Measurements from ENCODE around the gene PFKFB3. TPM values are rescaled to one million over a fixed set of nuclear protein-coding genes. Genes with fewer than 3 reads are reported as not detected.
A peak's percentile ranks its signal among the peaks of the same experiment; 100 is the strongest.
"Not testable (repeated sequence)": the region's sequence is repeated elsewhere in the genome, so short reads cannot be mapped to it uniquely, and the experiment has no call there.

Gene PFKFB3
- total RNA-seq, 2 donors from 2014 or later = 157 to 310 TPM

DNA sequence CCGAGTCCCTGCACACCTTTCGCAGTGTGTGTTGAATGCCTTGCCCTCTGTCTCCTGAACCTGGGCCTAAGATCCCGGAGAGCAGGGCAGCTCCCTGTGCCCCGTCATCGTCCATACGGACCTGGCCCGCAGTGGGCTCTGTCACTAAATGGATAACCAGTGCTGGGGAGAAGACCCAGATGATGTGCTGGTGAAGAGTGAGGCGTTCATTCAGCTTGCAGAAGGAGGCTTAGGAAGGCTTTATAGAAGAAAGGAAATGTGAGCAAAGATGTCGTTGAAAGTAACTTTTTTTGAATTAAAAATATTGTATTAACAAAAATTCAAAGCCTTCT is 34.4 kb downstream of the PFKFB3 start:
- H3K4me1 Mint-ChIP-seq = peaks cover 22% of the 10 kb centered on the region
- no peaks in the 10 kb centered on the region for H3K27me3 Mint-ChIP-seq
- H3K36me3 Mint-ChIP-seq (ENCODE audit: low read depth) = peaks cover 88% of the 10 kb centered on the region
- ATAC-seq (replicated peaks) = no peak
- no peaks in the 10 kb centered on the region for H3K9me3 Mint-ChIP-seq
- H3K27ac Mint-ChIP-seq = peak overlapping the region; percentile 93
- H3K4me3 Mint-ChIP-seq = peak overlapping the region; percentile 11

DNA sequence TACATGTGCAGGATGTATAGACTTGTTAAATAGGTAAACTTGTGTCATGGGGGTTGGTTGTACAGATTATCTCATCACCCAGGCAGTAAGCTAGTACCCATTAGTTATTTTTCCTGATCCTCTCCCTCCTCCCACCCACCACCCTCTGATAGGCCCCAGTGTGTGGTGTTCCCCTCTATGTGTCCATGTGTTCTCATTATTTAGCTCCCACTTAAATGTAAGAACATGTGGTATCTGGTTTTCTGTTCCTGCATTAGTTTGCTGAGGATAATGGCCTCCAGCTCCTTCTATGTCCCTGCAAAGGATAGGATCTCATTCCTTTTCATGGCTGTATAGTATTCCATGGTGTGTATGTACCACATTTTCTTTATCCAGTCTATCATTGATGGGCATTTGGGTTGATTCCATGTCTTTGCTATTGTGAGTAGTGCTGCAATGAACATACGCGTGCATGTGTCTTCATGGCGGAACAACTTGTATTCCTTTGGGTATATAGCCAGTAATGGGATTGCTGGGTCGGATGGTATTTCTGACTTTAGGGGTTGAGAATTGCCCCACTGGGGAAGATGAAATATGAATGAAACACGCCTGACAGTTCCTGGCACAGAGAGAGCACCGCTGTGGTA is 36.0 kb downstream of the PFKFB3 start:
- Mint-ChIP-seq H3K4me1 (peaks cover 22% of the 10 kb centered on the region), H3K4me3 (peak overlapping the region; percentile 15), H3K27ac (peak overlapping the region; percentile 69), H3K36me3 (ENCODE audit: low read depth) (peaks cover 87% of the 10 kb centered on the region)
- H3K9me3 Mint-ChIP-seq; H3K27me3 Mint-ChIP-seq; ATAC-seq (replicated peaks): not testable (repeated sequence)

DNA sequence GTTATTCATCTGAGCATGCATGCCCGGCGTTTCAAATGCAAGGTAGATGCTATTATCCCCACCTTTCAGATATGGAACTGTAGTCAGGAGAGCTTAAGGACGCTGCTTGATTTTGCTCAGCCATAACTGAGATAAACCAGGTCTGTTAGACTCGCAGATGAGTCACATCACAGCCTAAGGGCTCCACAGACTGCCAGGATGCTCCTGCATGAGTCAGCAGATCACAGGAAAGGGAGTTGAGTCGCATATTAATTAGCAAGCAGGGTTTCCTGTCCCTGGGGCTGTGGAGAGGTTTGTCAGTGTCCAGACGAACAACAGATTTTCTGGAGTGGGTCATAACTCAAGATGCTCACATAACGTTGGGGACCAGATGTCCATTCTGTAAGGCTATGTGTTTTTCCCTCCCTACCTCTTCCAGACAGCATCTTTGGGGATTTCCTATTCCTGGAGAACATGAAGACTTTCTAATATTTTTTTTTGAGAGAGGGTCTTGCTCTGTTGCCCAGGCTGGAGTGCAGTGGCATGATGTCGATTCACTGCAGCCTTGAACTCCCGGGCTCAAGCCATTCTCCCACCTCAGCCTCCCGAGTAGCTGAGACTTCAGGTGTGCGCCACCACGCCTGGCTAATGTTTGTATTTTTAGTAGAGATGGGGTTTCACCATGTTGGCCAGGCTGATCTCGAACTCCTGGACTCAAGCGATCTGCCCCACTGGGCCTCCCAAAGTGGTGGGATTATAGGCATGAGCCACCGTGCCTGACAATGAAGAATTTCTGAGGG is 36.7 kb downstream of the PFKFB3 start:
- Mint-ChIP-seq H3K27me3 (no peaks in the 10 kb centered on the region), H3K27ac (peak overlapping the region; percentile 69), H3K9me3 (no peaks in the 10 kb centered on the region), H3K36me3 (ENCODE audit: low read depth) (peaks cover 86% of the 10 kb centered on the region), H3K4me3 (peak overlapping the region; percentile 15), H3K4me1 (peaks cover 22% of the 10 kb centered on the region)
- ATAC-seq (replicated peaks) = peak; percentile 91

DNA sequence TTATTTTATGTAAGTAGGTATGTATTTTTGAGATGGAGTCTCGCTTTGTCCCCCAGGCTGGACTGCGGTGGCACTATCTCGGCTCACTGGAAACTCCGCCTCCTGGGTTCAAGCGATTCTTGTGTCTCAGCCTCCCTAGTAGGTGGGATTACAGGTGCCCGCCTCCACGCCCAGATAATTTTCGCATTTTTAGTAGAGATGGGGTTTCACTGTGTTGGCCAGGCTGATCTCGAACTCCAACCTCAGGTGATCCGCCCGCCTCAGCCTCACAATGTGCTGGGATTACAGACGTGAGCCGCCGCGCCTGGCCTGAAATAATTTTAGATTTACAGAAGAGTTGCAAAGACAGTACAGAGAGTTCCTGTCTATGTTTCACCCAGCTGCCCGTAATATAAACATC is 37.5 kb downstream of the PFKFB3 start:
- no peak overlapping the region for H3K4me3 Mint-ChIP-seq
- H3K4me1 Mint-ChIP-seq = peaks cover 21% of the 10 kb centered on the region
- no peaks in the 10 kb centered on the region for H3K27me3 Mint-ChIP-seq
- no peak for ATAC-seq (replicated peaks)
- H3K27ac Mint-ChIP-seq = no peak overlapping the region
- peaks cover 83% of the 10 kb centered on the region for H3K36me3 Mint-ChIP-seq (ENCODE audit: low read depth)
- no peaks in the 10 kb centered on the region for H3K9me3 Mint-ChIP-seq

DNA sequence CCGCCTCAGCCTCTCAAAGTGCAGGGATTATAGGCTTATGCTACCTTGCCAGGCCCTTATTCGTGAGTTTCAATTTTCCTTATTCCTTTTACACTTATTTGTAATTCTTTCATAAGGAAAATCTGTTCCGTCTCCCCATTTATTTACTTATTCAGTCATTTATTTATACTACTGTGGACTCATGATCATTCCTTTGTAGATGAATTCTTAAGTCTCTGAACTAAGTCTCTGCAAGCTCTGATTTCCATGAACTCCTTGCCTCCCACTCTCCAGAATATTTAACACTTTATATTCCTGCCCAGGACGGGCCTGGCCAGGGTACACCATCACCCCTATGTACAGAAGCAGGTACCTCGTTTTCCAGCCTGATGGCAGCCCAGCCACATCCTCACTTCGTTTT is 39.4 kb downstream of the PFKFB3 start:
- Mint-ChIP-seq H3K4me1 (peaks cover 12% of the 10 kb centered on the region), H3K4me3 (no peak overlapping the region)
- no peak for ATAC-seq (replicated peaks)

DNA sequence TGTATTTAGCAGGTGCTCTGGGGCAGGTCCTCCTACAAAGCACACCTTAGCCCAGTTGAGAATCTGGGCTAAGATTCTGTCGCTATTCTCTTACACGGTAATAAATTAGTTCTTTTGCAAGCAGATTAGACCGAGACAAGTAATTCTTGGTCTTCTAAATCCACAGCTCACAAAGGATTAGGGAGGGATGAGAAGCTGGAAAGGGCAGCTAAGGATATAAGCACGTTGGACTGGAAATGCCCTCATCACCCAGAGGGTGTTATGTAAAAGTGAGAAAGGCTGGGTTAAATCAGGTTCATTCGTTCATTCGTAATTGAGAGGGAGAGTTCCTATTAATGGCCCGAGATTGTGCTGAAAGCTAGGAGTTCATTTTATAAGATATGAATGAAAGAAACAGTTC is 41.8 kb downstream of the PFKFB3 start:
- peak overlapping the region; percentile 49 for H3K27ac Mint-ChIP-seq
- H3K27me3 Mint-ChIP-seq = no peaks in the 10 kb centered on the region
- H3K36me3 Mint-ChIP-seq (ENCODE audit: low read depth) = peaks cover 66% of the 10 kb centered on the region
- H3K9me3 Mint-ChIP-seq = no peaks in the 10 kb centered on the region
- no peak for ATAC-seq (replicated peaks)
- no peaks in the 10 kb centered on the region for H3K4me1 Mint-ChIP-seq
- no peak overlapping the region for H3K4me3 Mint-ChIP-seq

More for the DNA sequence above, 39.4 kb downstream of the PFKFB3 start:
- no peak overlapping the region for H3K27ac Mint-ChIP-seq
- H3K9me3 Mint-ChIP-seq = no peaks in the 10 kb centered on the region
- H3K36me3 Mint-ChIP-seq (ENCODE audit: low read depth) = peaks cover 66% of the 10 kb centered on the region
- no peaks in the 10 kb centered on the region for H3K27me3 Mint-ChIP-seq

DNA sequence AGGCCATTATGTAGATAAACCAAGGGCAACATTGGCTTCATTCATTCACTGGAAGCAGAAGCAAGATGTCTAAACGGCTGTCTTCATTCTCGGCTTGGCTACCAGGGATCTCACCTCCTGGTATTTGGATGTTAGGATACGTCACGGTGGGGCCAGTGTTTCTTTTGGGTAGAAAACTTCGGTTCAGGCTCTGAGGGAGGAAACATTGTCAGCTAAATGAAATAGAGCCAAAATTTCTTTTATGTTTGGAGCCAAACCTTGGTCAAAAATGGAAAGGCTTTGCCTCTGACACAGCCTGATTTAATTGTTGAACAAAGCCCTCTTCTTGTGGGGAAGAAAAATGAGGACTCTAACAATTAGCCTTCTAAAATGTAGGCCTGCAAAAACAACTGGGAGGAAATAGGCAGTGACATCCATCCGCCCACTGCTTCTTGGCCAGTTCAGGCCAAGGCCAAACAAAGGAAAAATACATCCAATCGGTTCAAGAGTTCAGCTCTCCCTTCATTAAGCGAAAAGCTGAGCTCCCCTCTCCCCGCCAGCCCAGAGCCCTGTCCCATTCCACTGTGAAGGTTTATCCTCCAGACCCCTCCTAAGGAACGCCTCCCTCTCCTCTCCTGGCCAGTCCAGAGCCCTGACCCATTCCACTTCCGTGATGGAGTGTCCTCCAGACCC is 44.4 kb downstream of the PFKFB3 start:
- no peak overlapping the region for H3K4me3 Mint-ChIP-seq
- H3K4me1 Mint-ChIP-seq = no peaks in the 10 kb centered on the region
- peak overlapping the region; percentile 45 for H3K27ac Mint-ChIP-seq
- H3K27me3 Mint-ChIP-seq = no peaks in the 10 kb centered on the region
- no peak for ATAC-seq (replicated peaks)
- no peaks in the 10 kb centered on the region for H3K9me3 Mint-ChIP-seq
- peaks cover 40% of the 10 kb centered on the region for H3K36me3 Mint-ChIP-seq (ENCODE audit: low read depth)

DNA sequence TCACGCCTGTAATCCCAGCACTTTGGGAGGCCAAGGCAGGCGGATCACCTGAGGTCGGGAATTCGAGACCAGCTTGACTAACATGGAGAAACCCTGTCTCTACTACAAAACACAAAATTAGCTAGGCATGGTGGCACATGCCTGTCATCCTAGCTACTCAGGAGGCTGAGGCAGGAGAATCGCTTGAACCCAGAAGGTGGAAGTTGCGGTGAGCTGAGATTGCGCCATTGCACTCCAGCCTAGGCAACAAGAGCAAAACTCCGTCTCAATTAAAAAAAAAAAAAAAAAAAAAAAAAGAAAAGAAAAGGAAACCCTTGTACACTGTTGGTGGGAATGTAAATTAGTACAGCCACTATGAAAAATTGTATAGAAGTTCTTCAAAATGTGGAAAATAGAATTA is 46.2 kb downstream of the PFKFB3 start:
- H3K36me3 Mint-ChIP-seq (ENCODE audit: low read depth) = peaks cover 25% of the 10 kb centered on the region
- not testable (repeated sequence) for H3K4me1 Mint-ChIP-seq; ATAC-seq (replicated peaks); H3K27ac Mint-ChIP-seq; H3K27me3 Mint-ChIP-seq; H3K4me3 Mint-ChIP-seq; H3K9me3 Mint-ChIP-seq

DNA sequence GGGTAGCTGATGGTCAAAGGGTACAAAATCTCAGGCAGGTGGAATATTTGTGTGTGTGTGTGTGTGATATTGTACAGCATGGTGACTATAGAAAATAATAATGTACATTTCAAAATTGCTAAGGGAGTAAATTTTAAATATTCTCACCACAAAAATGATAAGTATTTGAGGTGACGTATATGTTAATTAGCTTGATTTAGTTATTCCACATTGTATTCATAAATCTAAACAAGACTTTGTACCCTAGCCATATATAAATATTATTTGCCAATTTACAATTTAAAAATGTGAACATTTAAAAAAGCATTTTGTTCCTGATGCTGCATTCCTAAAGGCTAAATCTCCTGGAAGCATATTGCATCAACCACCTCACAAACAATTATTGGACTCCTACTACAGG is 47.0 kb downstream of the PFKFB3 start:
- no peaks in the 10 kb centered on the region for H3K4me1 Mint-ChIP-seq
- no peak overlapping the region for H3K4me3 Mint-ChIP-seq
- H3K27me3 Mint-ChIP-seq = no peaks in the 10 kb centered on the region
- no peak for ATAC-seq (replicated peaks)
- H3K9me3 Mint-ChIP-seq = no peaks in the 10 kb centered on the region
- no peak overlapping the region for H3K27ac Mint-ChIP-seq
- peaks cover 17% of the 10 kb centered on the region for H3K36me3 Mint-ChIP-seq (ENCODE audit: low read depth)

DNA sequence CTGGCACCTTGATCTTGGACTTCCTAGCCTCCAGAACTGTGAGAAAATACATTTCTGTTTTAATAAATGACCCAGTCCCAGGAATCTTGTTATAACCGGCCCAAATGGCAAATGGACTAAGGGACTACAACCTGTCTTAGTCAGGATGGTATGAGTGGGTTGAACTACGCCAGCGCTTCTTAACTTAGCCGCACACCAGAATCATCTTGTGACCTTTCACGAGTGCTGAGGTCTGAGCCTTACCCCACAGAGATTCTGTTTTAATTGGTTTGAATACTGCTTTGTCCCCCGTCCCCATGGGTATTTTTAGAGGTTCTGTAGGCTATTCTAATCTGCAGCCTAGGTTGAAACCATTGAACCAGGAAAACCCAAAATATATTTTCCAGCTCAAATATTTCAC is 48.0 kb downstream of the PFKFB3 start:
- H3K27me3 Mint-ChIP-seq = no peaks in the 10 kb centered on the region
- ATAC-seq (replicated peaks) = no peak
- no peaks in the 10 kb centered on the region for H3K9me3 Mint-ChIP-seq
- no peak overlapping the region for H3K27ac Mint-ChIP-seq
- H3K36me3 Mint-ChIP-seq (ENCODE audit: low read depth) = peaks cover 20% of the 10 kb centered on the region
- no peaks in the 10 kb centered on the region for H3K4me1 Mint-ChIP-seq
- H3K4me3 Mint-ChIP-seq = no peak overlapping the region

DNA sequence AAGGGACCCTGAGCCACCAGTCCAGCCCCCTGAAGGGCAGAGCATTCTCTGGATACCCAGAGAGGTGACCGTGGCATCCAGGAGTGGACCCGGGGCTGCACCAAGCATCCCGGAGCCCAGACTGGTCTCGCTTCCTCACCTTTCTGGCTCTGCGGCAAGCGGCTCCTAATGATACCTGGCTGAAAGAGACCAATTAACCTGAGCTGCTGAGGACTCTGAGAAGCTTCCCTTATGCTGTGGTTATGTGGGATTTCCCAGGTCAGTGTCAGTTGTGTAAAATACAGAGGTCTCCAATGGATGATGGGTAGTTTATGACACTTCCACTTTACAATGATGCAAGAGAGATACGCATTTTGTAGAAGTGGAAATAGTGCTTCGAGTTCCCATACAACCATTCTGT is 51.5 kb downstream of the PFKFB3 start:
- ATAC-seq (replicated peaks) = no peak

DNA sequence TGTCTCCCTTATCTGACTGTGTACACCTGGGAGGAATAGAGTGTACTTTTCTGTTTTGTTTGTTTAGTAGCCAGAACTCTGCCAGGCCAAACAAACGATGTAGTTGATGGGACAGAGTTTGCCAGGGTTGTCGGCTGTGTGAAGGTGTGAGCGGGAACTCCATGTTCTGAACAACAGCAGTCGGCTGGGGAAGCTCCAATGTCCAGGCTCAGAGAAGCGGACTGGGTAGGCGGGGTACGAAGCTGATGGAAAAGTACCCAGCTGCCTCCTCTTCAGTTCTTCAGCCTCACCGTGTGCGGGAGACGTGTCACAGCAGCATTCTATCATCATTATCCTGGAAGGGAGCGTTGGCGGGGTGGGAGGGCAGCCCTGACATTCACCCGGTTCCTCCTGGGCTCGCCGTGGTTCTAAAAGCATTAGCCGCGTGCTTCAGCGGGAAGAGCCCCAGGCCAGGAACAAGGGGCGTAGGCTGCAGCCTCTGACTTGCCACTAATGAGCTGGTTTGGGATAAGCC is 52.9 kb downstream of the PFKFB3 start:
- peaks cover 38% of the 10 kb centered on the region for H3K36me3 Mint-ChIP-seq (ENCODE audit: low read depth)
- ATAC-seq (replicated peaks) = no peak
- H3K4me1 Mint-ChIP-seq = peaks cover 10% of the 10 kb centered on the region
- H3K27me3 Mint-ChIP-seq = no peaks in the 10 kb centered on the region
- H3K9me3 Mint-ChIP-seq = peaks cover 10% of the 10 kb centered on the region
- H3K27ac Mint-ChIP-seq = no peak overlapping the region
- H3K4me3 Mint-ChIP-seq = no peak overlapping the region

More for the DNA sequence above, 51.5 kb downstream of the PFKFB3 start:
- Mint-ChIP-seq H3K27ac (no peak overlapping the region), H3K9me3 (peaks cover 3% of the 10 kb centered on the region), H3K4me1 (peaks cover 3% of the 10 kb centered on the region), H3K4me3 (no peak overlapping the region), H3K27me3 (no peaks in the 10 kb centered on the region), H3K36me3 (ENCODE audit: low read depth) (peaks cover 36% of the 10 kb centered on the region)

DNA sequence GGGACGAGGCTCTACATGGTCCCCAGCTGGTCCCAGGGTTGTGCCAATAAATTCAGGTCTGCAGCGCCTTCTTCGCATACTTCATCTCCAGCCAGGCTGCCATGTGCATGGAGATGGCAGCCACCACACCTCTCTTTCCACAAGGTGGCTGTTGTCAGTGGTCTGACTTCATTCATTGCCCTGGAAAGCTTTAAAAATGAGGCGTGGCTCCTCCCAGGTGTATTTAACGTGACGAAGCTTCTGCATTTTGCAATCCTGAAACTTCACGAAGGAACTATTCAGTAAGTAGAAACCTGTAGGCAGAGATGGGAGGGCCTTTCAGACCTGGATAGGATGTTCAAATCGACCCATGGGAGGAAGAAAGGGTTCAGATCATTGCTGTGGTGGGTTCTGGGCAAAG is 53.7 kb downstream of the PFKFB3 start:
- ATAC-seq (replicated peaks) = no peak
- no peaks in the 10 kb centered on the region for H3K27me3 Mint-ChIP-seq
- H3K27ac Mint-ChIP-seq = no peak overlapping the region
- H3K36me3 Mint-ChIP-seq (ENCODE audit: low read depth) = peaks cover 38% of the 10 kb centered on the region
- H3K4me1 Mint-ChIP-seq = peaks cover 15% of the 10 kb centered on the region
- peaks cover 14% of the 10 kb centered on the region for H3K9me3 Mint-ChIP-seq
- no peak overlapping the region for H3K4me3 Mint-ChIP-seq

DNA sequence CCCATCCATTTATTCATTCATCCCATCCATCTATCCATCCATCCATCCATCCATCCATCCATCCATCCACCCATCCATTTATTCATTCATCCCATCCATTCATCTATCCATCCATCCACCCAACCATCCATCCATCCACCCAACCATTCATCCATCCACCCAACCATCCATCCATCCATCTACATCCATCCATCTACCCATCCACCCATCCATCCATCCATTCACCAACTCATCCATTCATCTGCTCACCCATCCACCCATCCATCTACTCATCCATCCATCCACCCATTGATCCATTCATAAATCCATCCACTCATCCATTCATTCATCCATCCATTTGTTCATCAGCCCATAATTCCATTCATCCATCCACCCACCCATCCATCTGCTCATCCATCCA is 56.4 kb downstream of the PFKFB3 start:
- Mint-ChIP-seq H3K27ac (no peak overlapping the region), H3K9me3 (peaks cover 14% of the 10 kb centered on the region), H3K27me3 (no peaks in the 10 kb centered on the region), H3K4me1 (peaks cover 15% of the 10 kb centered on the region), H3K36me3 (ENCODE audit: low read depth) (peaks cover 38% of the 10 kb centered on the region), H3K4me3 (no peak overlapping the region)
- ATAC-seq (replicated peaks) = no peak

DNA sequence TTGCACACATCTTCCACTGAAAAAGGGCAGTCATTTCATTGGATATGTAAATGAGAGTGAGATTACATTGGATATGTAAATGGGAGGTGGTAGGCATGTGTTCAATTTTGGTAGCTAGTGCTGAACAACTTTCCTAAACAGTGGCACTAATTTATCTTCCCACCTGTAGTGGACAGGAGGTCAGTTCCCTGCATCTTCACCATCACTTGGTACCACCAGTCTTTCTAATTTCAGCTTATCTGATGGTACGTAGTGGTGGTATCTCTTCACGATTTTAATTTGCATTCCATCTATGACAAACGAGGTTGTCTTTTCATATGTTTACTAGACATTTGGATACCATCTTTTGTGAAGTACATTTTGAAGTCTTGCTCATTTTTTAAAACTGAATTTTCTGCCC is 58.1 kb downstream of the PFKFB3 start:
- Mint-ChIP-seq H3K27ac (no peak overlapping the region), H3K4me1 (peaks cover 15% of the 10 kb centered on the region), H3K27me3 (no peaks in the 10 kb centered on the region), H3K36me3 (ENCODE audit: low read depth) (peaks cover 33% of the 10 kb centered on the region), H3K4me3 (no peak overlapping the region), H3K9me3 (peaks cover 14% of the 10 kb centered on the region)
- ATAC-seq (replicated peaks) = no peak
